Bronchial epithelial cell (primary cell): ENCODE results near the gene IP6K3. TPM values are rescaled to one million over a fixed set of nuclear protein-coding genes. Genes with fewer than 3 reads are reported as not detected.

Experiments used
- DNase-seq: peaks from one replicate; pipeline ENCODE4 v3.0.0-alpha.2; 2010; ENCODE audit warnings: low read depth
- FAIRE-seq: peaks from 2 replicates; lab custom pipeline; 2011; peaks lifted over from hg19 to GRCh38; lab: Jason Lieb, UNC
- H3K27me3 ChIP-seq: 2 replicates; pipeline ENCODE4 v1.5.1; 2011; ENCODE audit warnings: low read length; ENCODE audit not compliant: control insufficient read depth, insufficient read depth
- H3K36me3 ChIP-seq: 2 replicates; pipeline ENCODE4 v1.5.1; 2011; ENCODE audit warnings: low read length; ENCODE audit not compliant: control insufficient read depth, insufficient read depth
- H3K4me3 ChIP-seq: 2 replicates; pipeline ENCODE4 v1.5.1; 2011; ENCODE audit warnings: mild to moderate bottlenecking, low read depth, low read length, control low read depth
- total RNA-seq: library from RNA; depleted of rRNA; stranded (reverse); fragments of >200 nt; gene quantifications from 2 replicates; pipeline ENCODE4 v1.2.1, GENCODE V29; 2014
- TF ChIP-seq, protein P1 (sequence below): IDR thresholded peaks from 2 replicates; pipeline ENCODE4 v1.5.1; 2011; ENCODE audit warnings: mild to moderate bottlenecking, moderate library complexity, low read length, control low read depth, inconsistent platforms; ENCODE audit not compliant: insufficient read depth, severe bottlenecking

Gene IP6K3
- total RNA-seq, 1 donor from 2014 or later = under 0.01 TPM

DNA sequence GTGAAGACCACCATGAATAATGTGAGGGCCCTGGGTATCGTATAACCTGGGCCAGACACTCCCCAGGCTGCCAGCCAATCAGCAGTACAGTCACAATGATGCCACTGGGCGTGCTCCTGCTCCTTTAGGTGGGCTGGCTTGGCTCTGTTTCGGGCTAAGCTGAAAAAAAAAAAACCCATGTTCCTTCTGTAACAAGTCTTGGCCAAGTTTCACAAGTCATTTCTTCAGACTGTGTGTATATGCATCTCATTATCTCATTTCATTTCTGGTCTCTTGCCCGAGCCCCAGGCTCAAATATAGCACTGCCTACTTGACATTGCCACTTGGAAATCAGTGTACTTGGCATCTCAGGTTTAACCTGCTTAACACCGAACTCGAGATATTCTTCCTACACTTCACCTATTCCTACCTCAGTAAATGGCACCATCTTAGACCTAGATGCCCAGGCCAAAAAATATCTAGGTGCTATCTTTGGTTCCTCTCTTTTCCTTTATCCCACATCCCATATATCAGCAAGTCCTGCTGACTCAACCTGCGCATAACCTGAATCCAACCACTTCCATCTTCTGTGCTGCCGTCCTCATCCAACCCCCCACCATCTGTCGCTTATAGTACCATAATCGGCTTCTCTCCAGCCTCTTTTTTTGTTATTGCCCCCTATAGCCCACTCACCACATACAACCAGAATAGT, 37.0 kb downstream of the IP6K3 start:
- FAIRE-seq (no peak), DNase-seq (no peak)
- Histone ChIP-seq H3K36me3 (peaks cover 13% of the 10 kb centered on the region), H3K4me3 (no peak overlapping the region), H3K27me3 (no peaks in the 10 kb centered on the region)
- TF ChIP-seq, protein P1, sequence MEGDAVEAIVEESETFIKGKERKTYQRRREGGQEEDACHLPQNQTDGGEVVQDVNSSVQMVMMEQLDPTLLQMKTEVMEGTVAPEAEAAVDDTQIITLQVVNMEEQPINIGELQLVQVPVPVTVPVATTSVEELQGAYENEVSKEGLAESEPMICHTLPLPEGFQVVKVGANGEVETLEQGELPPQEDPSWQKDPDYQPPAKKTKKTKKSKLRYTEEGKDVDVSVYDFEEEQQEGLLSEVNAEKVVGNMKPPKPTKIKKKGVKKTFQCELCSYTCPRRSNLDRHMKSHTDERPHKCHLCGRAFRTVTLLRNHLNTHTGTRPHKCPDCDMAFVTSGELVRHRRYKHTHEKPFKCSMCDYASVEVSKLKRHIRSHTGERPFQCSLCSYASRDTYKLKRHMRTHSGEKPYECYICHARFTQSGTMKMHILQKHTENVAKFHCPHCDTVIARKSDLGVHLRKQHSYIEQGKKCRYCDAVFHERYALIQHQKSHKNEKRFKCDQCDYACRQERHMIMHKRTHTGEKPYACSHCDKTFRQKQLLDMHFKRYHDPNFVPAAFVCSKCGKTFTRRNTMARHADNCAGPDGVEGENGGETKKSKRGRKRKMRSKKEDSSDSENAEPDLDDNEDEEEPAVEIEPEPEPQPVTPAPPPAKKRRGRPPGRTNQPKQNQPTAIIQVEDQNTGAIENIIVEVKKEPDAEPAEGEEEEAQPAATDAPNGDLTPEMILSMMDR = no peak

DNA sequence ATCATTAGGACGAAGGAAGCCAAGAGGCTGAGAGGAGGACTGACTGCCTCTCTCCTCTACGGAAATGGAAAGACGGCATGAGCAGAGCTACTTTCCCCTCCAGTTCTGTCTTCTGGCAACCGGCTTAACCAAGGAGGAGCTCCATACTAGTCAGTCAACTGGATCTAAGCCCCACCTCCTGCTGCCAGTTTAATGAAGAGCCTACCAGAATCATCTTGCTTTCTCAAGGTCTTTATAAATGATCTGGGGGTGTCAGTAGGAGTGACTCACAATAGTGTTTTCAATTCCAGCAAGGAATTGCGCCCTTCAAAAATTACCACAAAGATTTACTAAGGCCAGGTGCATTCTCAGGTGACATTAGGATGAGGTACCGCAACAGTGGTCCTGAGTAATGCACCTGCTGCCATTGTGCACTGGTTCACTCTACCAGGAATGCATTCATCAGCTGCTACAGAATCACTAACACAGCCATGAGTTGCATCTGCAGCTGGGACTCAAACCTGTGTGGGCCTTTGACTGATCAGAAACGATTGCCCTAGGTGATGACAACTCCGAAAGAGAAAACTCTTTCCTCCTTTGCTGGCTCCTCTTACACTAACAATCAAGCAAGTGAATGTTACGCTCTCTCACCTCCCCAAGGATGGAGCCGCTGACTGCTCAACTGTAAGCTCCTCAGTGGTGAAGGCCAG, 38.0 kb downstream of the IP6K3 start:
- TF ChIP-seq, protein P1 = no peak
- H3K27me3 ChIP-seq = no peaks in the 10 kb centered on the region
- FAIRE-seq = no peak
- DNase-seq = no peak
- peaks cover 13% of the 10 kb centered on the region for H3K36me3 ChIP-seq
- H3K4me3 ChIP-seq = no peak overlapping the region

DNA sequence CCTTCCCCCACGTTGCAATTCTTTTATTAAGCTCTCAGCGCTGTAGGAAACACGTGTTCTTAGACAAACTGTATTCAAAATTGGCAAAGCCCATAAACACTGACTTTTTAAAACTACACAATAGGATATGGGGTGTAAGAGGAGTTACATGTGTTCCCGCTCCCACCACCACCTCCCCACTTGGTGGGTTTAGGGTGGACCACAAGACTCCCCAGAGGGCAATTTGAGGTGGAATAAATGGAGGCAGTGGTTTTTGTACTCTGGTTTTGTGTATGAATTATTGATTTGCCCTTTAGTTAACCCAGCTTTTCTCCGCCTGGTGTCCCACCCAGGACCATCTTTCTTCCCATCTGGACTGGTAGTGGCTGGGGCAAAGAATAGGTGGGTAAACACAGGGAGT, 38.9 kb downstream of the IP6K3 start:
- TF ChIP-seq, protein P1 = no peak
- Histone ChIP-seq H3K27me3 (no peaks in the 10 kb centered on the region), H3K4me3 (no peak overlapping the region), H3K36me3 (peaks cover 13% of the 10 kb centered on the region)
- FAIRE-seq = no peak
- no peak for DNase-seq

DNA sequence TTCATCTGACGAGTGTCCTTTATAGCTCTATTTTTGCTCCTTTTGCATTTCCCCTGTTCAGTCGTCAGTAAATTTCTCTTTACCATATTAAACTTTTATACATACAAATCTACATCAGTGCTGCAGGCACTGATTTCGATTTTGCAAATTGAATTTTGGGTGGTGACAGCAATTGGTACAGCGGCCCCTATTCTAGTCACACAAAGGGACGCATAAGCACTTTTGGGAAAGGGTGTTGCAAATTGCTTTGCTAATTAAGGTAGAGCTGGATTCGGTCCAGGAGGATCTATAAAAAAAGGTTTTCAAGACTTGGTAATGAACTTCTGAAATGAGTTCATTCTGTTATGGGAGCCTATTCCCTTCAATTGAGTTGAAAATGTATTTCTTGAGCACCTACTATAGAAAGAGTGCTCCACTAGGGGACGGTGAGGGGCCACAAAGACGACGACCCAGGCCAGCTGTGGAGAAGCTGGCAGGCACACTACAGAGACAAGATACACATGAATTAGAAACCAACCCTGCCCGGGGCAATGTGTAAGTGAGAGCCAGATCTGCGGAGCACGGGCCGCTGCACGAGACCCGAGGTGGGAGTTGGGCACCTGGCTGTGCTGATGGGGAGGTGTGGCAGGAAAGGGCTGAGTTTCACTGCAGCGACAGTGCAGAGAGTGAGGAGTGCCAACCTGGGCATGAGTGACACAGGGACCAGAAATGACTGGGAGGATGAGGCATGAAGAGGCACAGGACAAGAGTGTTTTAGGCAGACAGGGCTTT, 40.6 kb downstream of the IP6K3 start:
- DNase-seq = no peak
- FAIRE-seq = no peak
- Histone ChIP-seq H3K27me3 (no peaks in the 10 kb centered on the region), H3K36me3 (peaks cover 13% of the 10 kb centered on the region), H3K4me3 (no peak overlapping the region)
- TF ChIP-seq, protein P1 = no peak

DNA sequence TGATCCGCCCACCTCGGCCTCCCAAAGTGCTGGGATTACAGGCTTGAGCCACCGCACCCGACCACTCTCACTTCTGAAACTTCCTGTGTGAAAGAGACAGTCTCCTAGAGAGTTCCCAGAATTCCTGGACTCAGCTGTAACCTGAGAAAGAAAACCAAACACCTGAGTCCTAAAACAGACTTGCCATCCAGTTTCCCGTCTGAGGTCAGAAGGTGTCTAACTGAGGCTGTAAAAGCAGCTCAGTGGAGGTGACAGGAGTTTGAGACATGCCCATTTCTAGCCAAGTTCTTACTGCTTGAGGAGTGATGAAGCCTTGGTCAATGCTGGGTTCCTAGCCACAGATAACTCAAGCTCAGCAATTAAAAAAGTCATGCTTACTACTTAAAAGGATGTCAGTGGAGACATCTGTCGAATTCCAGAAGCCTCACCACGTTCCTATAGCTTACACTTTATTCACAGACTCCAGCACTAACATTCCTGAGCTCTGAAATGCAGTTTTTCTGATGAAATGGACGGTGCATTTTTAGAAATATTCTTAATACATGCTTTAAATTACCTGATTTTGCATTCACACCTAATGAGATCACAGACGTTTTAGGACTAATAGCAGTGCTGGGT, 41.3 kb downstream of the IP6K3 start:
- H3K36me3 ChIP-seq = peaks cover 13% of the 10 kb centered on the region
- DNase-seq (peak; percentile 53), FAIRE-seq (no peak)
- H3K27me3 ChIP-seq = no peaks in the 10 kb centered on the region
- TF ChIP-seq, protein P1 = no peak
- no peak overlapping the region for H3K4me3 ChIP-seq
